Measurements from ENCODE around the gene ZNF420. TPM values are rescaled to one million over a fixed set of nuclear protein-coding genes. Genes with fewer than 3 reads are reported as not detected.

Gene ZNF420
- 10.2 TPM for polyA plus RNA-seq (2013, experiment 1 of 2)
- 9.0 TPM for polyA plus RNA-seq (2013, experiment 2 of 2)

DNA sequence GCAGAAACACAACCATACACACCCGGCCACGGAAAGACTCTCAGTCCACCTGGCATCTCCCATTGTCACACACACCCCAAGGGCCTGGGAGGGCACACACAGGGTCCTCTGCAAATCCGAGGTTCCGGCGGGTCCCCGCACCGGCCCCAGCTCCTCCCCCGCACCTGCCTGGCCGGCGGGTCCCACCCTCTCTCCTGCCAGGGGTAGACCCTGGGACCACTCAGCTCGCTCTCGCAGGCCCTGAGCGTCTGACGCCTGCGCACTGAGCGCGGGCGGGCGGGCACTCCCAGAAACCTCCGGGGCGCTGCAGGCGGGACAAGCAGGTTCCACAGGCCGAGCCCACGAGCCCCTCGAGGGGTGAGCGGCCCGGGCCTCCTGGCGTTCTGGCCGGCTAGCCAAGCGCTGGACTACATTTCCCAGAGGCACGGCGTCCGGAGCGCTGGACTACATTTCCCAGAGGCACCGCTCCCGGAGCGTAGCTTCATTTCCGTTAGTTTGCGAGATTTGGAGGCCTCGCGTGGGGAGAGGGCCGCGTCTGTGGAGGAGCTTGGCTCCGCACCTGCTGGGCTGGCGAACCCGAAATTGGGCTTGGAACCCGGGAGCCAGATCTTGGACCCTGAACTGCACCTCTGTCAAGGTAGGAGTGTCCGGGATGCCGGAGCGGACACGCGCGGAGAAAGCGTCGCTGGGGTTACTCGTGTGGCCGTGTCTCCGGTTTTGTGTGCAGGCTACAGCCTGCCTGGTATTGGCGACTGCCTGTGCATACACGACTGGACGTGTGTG is at the start of gene ZNF420:
TSS of gene ZNF420 (plus strand) at position 500 of the 783 bp plus-strand sequence. CDS start 10,686 bp downstream, outside the sequence.
- peak; percentile 94 for DNase-seq (ENCODE audit: low spot score)
- H4K8ac ChIP-seq (ENCODE audit: low read depth, low read length) = no peak within 1 kb of the TSS
- H2BK15ac ChIP-seq (ENCODE audit: low read length) = no peak within 1 kb of the TSS
- peaks cover 0 to 28% of the 10 kb centered on the region in 2 donors for H3K9me3 ChIP-seq (replicated peaks in 1 of 2; ENCODE audit: control insufficient read depth in 2 of 2, insufficient read depth in 1 of 2, low read depth in 1 of 2, low read length in 2 of 2)
- no peak within 1 kb of the TSS for H4K91ac ChIP-seq (ENCODE audit: low read depth, low read length, poor library complexity)
- no CpG with 5 or more reads among the region's 61 CpGs for WGBS, 2 donors (ENCODE audit: extremely low coverage in 2 of 2, insufficient read length in 2 of 2, insufficient replicate concordance in 1 of 2)
- H3K9ac ChIP-seq (ENCODE audit: low read depth, low read length, poor library complexity) = peak within 1 kb of the TSS; percentile 90
- peak within 1 kb of the TSS; percentile 40 for H2BK5ac ChIP-seq (ENCODE audit: low read length)
- peak within 1 kb of the TSS; percentile 95 for H2AFZ ChIP-seq (ENCODE audit: low read length)
- peaks cover 2 to 3% of the 10 kb centered on the region in 2 donors for H3K36me3 ChIP-seq (replicated peaks in 1 of 2; ENCODE audit: control insufficient read depth in 2 of 2, insufficient read depth in 2 of 2, low read length in 2 of 2)
- H3K23ac ChIP-seq (ENCODE audit: low read depth, low read length, poor library complexity) = no peak within 1 kb of the TSS
- no peak within 1 kb of the TSS for H2AK5ac ChIP-seq (ENCODE audit: low read depth, low read length)
- peak within 1 kb of the TSS; percentile 86 for H3K18ac ChIP-seq (ENCODE audit: low read length)
- H3K27me3 ChIP-seq (ENCODE audit: control insufficient read depth in 3 of 3, insufficient read depth in 3 of 3, low read depth in 1 of 3, low read length in 3 of 3) = no peaks in the 10 kb centered on the region
- H3K4me3 ChIP-seq (ENCODE audit: low read length in 2 of 2) = peak within 1 kb of the TSS; percentile 76 to 98
- no peak within 1 kb of the TSS for H2BK120ac ChIP-seq (ENCODE audit: low read depth, low read length)
- no peak within 1 kb of the TSS for H2BK12ac ChIP-seq (ENCODE audit: low read length)
- peaks cover 4% of the 10 kb centered on the region for H3K79me1 ChIP-seq (ENCODE audit: low read depth, low read length)
- peaks cover 2 to 7% of the 10 kb centered on the region in 2 donors for H3K4me1 ChIP-seq (ENCODE audit: control insufficient read depth in 2 of 2, insufficient read depth in 1 of 2, low read depth in 1 of 2, low read length in 2 of 2)
- no peak within 1 kb of the TSS for H3K4ac ChIP-seq (ENCODE audit: low read length)
- peak within 1 kb of the TSS; percentile 66 for H3K4me2 ChIP-seq (ENCODE audit: insufficient read depth, low read length, poor library complexity, severe bottlenecking)
- peak within 1 kb of the TSS; percentile 49 for H3K27ac ChIP-seq (replicated peaks; ENCODE audit: low read length)
- peak within 1 kb of the TSS; percentile 92 for H3K14ac ChIP-seq (ENCODE audit: low read length)

DNA sequence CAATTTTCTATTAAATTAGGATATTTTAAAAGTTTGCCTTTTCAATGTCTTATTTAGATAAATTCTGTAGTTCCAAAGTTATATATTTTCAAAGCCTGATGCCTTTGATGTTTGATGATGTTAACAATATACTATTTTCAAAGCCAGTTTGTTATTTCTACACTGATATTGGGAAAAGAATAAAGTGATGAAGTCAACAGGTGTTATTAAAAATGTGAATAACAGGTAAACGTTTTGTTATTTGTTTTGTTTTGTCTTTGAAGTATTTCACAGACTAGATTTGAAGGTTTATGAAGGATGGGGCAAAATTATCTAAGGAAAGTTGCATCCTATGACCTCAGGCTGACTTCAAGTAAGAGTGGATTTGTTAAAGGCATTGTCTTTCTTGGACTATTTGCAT is 33.1 kb upstream of the ZNF420 start:
- no peak overlapping the region for H2BK15ac ChIP-seq (ENCODE audit: low read length)
- H3K23ac ChIP-seq (ENCODE audit: low read depth, low read length, poor library complexity) = no peak overlapping the region
- no peak overlapping the region for H2BK5ac ChIP-seq (ENCODE audit: low read length)
- H3K9ac ChIP-seq (ENCODE audit: low read depth, low read length, poor library complexity) = no peak overlapping the region
- H2BK120ac ChIP-seq (ENCODE audit: low read depth, low read length) = no peak overlapping the region
- no peak overlapping the region for H3K4me3 ChIP-seq (ENCODE audit: low read length in 2 of 2)
- no peaks in the 10 kb centered on the region for H3K9me3 ChIP-seq (replicated peaks in 1 of 2; ENCODE audit: control insufficient read depth in 2 of 2, insufficient read depth in 1 of 2, low read depth in 1 of 2, low read length in 2 of 2)
- no peaks in the 10 kb centered on the region for H3K27me3 ChIP-seq (ENCODE audit: control insufficient read depth in 3 of 3, insufficient read depth in 3 of 3, low read depth in 1 of 3, low read length in 3 of 3)
- H3K4me1 ChIP-seq (ENCODE audit: control insufficient read depth in 2 of 2, insufficient read depth in 1 of 2, low read depth in 1 of 2, low read length in 2 of 2) = no peaks in the 10 kb centered on the region
- H3K4ac ChIP-seq (ENCODE audit: low read length) = no peak overlapping the region
- no peak overlapping the region for H3K27ac ChIP-seq (replicated peaks; ENCODE audit: low read length)
- H2AFZ ChIP-seq (ENCODE audit: low read length) = no peak overlapping the region
- no peak overlapping the region for H2AK5ac ChIP-seq (ENCODE audit: low read depth, low read length)
- H4K8ac ChIP-seq (ENCODE audit: low read depth, low read length) = no peak overlapping the region
- H3K79me1 ChIP-seq (ENCODE audit: low read depth, low read length) = no peaks in the 10 kb centered on the region
- no peak overlapping the region for H3K18ac ChIP-seq (ENCODE audit: low read length)
- H4K91ac ChIP-seq (ENCODE audit: low read depth, low read length, poor library complexity) = no peak overlapping the region
- H3K4me2 ChIP-seq (ENCODE audit: insufficient read depth, low read length, poor library complexity, severe bottlenecking) = no peak overlapping the region
- H3K14ac ChIP-seq (ENCODE audit: low read length) = no peak overlapping the region
- no CpG with 5 or more reads among the region's 1 CpG for WGBS, 2 donors (ENCODE audit: extremely low coverage in 2 of 2, insufficient read length in 2 of 2, insufficient replicate concordance in 1 of 2)
- H2BK12ac ChIP-seq (ENCODE audit: low read length) = no peak overlapping the region
- DNase-seq (ENCODE audit: low spot score) = no peak
- no peaks in the 10 kb centered on the region for H3K36me3 ChIP-seq (replicated peaks in 1 of 2; ENCODE audit: control insufficient read depth in 2 of 2, insufficient read depth in 2 of 2, low read length in 2 of 2)

DNA sequence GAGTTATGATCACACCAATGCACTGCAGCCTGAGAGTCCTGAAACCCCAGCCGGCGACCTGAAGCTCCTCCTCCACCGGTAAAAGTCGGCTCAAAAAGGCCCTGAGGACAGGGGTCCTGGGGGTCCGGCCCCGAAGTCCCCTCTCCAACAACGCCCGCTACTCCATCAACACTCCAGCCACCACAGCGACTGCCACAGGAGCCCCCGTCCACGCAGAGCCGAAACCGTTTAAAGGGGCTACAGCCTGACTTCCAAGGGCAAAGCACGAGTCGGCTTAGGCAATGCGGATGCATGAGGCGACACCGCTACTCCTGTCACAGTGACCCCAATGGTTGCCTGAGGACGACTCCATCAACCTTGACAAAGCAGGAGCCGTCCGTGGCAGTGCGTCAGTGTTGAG is 22.9 kb upstream of the ZNF420 start:
- no peak overlapping the region for H2AFZ ChIP-seq (ENCODE audit: low read length)
- DNase-seq (ENCODE audit: low spot score) = no peak
- no peaks in the 10 kb centered on the region for H3K79me1 ChIP-seq (ENCODE audit: low read depth, low read length)
- no peak overlapping the region for H2BK12ac ChIP-seq (ENCODE audit: low read length)
- no peak overlapping the region for H2AK5ac ChIP-seq (ENCODE audit: low read depth, low read length)
- H2BK5ac ChIP-seq (ENCODE audit: low read length) = no peak overlapping the region
- H2BK15ac ChIP-seq (ENCODE audit: low read length) = no peak overlapping the region
- H3K9ac ChIP-seq (ENCODE audit: low read depth, low read length, poor library complexity) = no peak overlapping the region
- no peak overlapping the region for H3K27ac ChIP-seq (replicated peaks; ENCODE audit: low read length)
- H3K14ac ChIP-seq (ENCODE audit: low read length) = no peak overlapping the region
- no peak overlapping the region for H3K23ac ChIP-seq (ENCODE audit: low read depth, low read length, poor library complexity)
- H3K4me3 ChIP-seq (ENCODE audit: low read length in 2 of 2) = peak overlapping the region in 1 of 2 donors; percentile 61
- no peaks in the 10 kb centered on the region for H3K4me1 ChIP-seq (ENCODE audit: control insufficient read depth in 2 of 2, insufficient read depth in 1 of 2, low read depth in 1 of 2, low read length in 2 of 2)
- no peak overlapping the region for H3K4me2 ChIP-seq (ENCODE audit: insufficient read depth, low read length, poor library complexity, severe bottlenecking)
- H4K8ac ChIP-seq (ENCODE audit: low read depth, low read length) = no peak overlapping the region
- no peak overlapping the region for H3K4ac ChIP-seq (ENCODE audit: low read length)
- no peak overlapping the region for H2BK120ac ChIP-seq (ENCODE audit: low read depth, low read length)
- WGBS, 2 donors (ENCODE audit: extremely low coverage in 2 of 2, insufficient read length in 2 of 2, insufficient replicate concordance in 1 of 2) = no CpG with 5 or more reads among the region's 22 CpGs
- no peak overlapping the region for H3K18ac ChIP-seq (ENCODE audit: low read length)
- no peaks in the 10 kb centered on the region for H3K27me3 ChIP-seq (ENCODE audit: control insufficient read depth in 3 of 3, insufficient read depth in 3 of 3, low read depth in 1 of 3, low read length in 3 of 3)
- H3K36me3 ChIP-seq (replicated peaks in 1 of 2; ENCODE audit: control insufficient read depth in 2 of 2, insufficient read depth in 2 of 2, low read length in 2 of 2) = no peaks in the 10 kb centered on the region
- no peak overlapping the region for H4K91ac ChIP-seq (ENCODE audit: low read depth, low read length, poor library complexity)
- H3K9me3 ChIP-seq (replicated peaks in 1 of 2; ENCODE audit: control insufficient read depth in 2 of 2, insufficient read depth in 1 of 2, low read depth in 1 of 2, low read length in 2 of 2) = peaks cover 40 to 46% of the 10 kb centered on the region in 2 donors

DNA sequence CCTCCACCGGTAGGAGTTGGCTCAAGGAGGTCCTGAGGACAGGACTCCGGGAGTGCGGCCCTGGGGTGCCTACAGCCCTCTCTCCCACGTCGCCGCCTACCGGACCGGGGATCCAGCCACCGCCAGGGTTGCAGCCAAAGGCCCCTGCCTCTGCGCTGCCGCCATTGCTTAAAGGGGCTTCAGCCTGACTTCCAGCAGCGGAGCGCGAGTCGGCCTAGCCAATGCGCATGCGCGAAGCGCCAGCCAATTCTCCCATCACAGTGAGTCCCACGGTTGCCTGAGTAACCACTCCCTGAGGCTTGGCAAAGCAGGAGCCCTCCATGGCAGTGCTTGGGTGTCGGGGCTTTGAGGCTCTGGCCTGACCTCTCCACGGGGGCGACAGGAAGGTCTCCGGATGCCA is 21.5 kb upstream of the ZNF420 start:
- WGBS, 2 donors (ENCODE audit: extremely low coverage in 2 of 2, insufficient read length in 2 of 2, insufficient replicate concordance in 1 of 2) = no CpG with 5 or more reads among the region's 24 CpGs
- H2BK5ac ChIP-seq (ENCODE audit: low read length) = no peak overlapping the region
- no peak for DNase-seq (ENCODE audit: low spot score)
- H4K8ac ChIP-seq (ENCODE audit: low read depth, low read length) = no peak overlapping the region
- H2AFZ ChIP-seq (ENCODE audit: low read length) = no peak overlapping the region
- H2BK15ac ChIP-seq (ENCODE audit: low read length) = no peak overlapping the region
- no peak overlapping the region for H3K4ac ChIP-seq (ENCODE audit: low read length)
- H3K4me2 ChIP-seq (ENCODE audit: insufficient read depth, low read length, poor library complexity, severe bottlenecking) = no peak overlapping the region
- H3K18ac ChIP-seq (ENCODE audit: low read length) = no peak overlapping the region
- H2BK120ac ChIP-seq (ENCODE audit: low read depth, low read length) = no peak overlapping the region
- no peak overlapping the region for H3K14ac ChIP-seq (ENCODE audit: low read length)
- H3K27ac ChIP-seq (replicated peaks; ENCODE audit: low read length) = no peak overlapping the region
- no peak overlapping the region for H2BK12ac ChIP-seq (ENCODE audit: low read length)
- no peak overlapping the region for H3K9ac ChIP-seq (ENCODE audit: low read depth, low read length, poor library complexity)
- H3K23ac ChIP-seq (ENCODE audit: low read depth, low read length, poor library complexity) = no peak overlapping the region
- H3K79me1 ChIP-seq (ENCODE audit: low read depth, low read length) = no peaks in the 10 kb centered on the region
- no peak overlapping the region for H2AK5ac ChIP-seq (ENCODE audit: low read depth, low read length)
- H3K27me3 ChIP-seq (ENCODE audit: control insufficient read depth in 3 of 3, insufficient read depth in 3 of 3, low read depth in 1 of 3, low read length in 3 of 3) = no peaks in the 10 kb centered on the region
- no peaks in the 10 kb centered on the region for H3K4me1 ChIP-seq (ENCODE audit: control insufficient read depth in 2 of 2, insufficient read depth in 1 of 2, low read depth in 1 of 2, low read length in 2 of 2)
- no peaks in the 10 kb centered on the region for H3K36me3 ChIP-seq (replicated peaks in 1 of 2; ENCODE audit: control insufficient read depth in 2 of 2, insufficient read depth in 2 of 2, low read length in 2 of 2)
- no peak overlapping the region for H3K4me3 ChIP-seq (ENCODE audit: low read length in 2 of 2)
- peaks cover 52% of the 10 kb centered on the region in 2 donors for H3K9me3 ChIP-seq (replicated peaks in 1 of 2; ENCODE audit: control insufficient read depth in 2 of 2, insufficient read depth in 1 of 2, low read depth in 1 of 2, low read length in 2 of 2)
- H4K91ac ChIP-seq (ENCODE audit: low read depth, low read length, poor library complexity) = no peak overlapping the region

All from neuronal stem cell (in vitro differentiated cells).